ENCODE measurements around the gene GBGT1. TPM values are rescaled to one million over a fixed set of nuclear protein-coding genes. Genes with fewer than 3 reads are reported as not detected.
A peak's percentile ranks its signal among the peaks of the same experiment; 100 is the strongest.

Gene GBGT1
- total RNA-seq, 6 experiments from 2014 or later: 1.1 to 2.8 (median 1.7) TPM

DNA sequence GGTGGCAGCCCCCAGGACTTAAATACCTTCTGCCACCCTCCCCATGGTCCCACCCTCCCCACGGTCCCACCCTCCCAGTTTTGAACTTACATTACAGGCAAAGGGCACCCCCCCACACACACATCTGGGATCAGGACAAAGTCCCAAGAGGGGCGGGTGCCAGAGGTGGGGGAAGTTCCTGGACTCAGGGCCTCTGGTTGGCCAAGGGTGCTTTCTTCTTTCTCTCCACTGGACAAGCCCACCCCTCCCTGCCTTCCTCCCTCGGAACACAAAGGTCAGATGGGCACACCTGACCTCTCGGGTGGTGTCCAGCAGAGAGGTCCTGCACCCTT lies 23.6 kb downstream of the GBGT1 start:
- no peaks in the 10 kb centered on the region for H3K36me3 Mint-ChIP-seq (ENCODE audit: low read depth)
- peaks cover under 1% of the 10 kb centered on the region; the same call in 1 of the 2 replicates for H3K27me3 Mint-ChIP-seq (ENCODE audit: insufficient read depth)
- H3K9me3 Mint-ChIP-seq: no peaks in the 10 kb centered on the region
- TF ChIP-seq, protein P1, sequence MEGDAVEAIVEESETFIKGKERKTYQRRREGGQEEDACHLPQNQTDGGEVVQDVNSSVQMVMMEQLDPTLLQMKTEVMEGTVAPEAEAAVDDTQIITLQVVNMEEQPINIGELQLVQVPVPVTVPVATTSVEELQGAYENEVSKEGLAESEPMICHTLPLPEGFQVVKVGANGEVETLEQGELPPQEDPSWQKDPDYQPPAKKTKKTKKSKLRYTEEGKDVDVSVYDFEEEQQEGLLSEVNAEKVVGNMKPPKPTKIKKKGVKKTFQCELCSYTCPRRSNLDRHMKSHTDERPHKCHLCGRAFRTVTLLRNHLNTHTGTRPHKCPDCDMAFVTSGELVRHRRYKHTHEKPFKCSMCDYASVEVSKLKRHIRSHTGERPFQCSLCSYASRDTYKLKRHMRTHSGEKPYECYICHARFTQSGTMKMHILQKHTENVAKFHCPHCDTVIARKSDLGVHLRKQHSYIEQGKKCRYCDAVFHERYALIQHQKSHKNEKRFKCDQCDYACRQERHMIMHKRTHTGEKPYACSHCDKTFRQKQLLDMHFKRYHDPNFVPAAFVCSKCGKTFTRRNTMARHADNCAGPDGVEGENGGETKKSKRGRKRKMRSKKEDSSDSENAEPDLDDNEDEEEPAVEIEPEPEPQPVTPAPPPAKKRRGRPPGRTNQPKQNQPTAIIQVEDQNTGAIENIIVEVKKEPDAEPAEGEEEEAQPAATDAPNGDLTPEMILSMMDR (IDR thresholded peaks at IDR 0.05): no peak
- DNase-seq: no peak
- peaks cover 25% of the 10 kb centered on the region for H3K4me1 Mint-ChIP-seq (ENCODE audit: low read depth)
- H3K4me3 Mint-ChIP-seq: no peak overlapping the region
- no peak overlapping the region for H3K27ac Mint-ChIP-seq

- Mint-ChIP-seq H3K4me1 (ENCODE audit: low read depth) (peaks cover 25% of the 10 kb centered on the region), H3K36me3 (ENCODE audit: low read depth) (no peaks in the 10 kb centered on the region), H3K27me3 (ENCODE audit: insufficient read depth) (no peaks in the 10 kb centered on the region; the same call in 1 of the 2 replicates), H3K9me3 (no peaks in the 10 kb centered on the region), H3K27ac (no peak overlapping the region), H3K4me3 (no peak overlapping the region)
- no peak for DNase-seq
- TF ChIP-seq, protein P1 (IDR thresholded peaks at IDR 0.05): no peak
Measured at GRCh38 chr9:133139246-133140173, 24.2 kb downstream of the GBGT1 start.

- TF ChIP-seq, protein P1 (IDR thresholded peaks at IDR 0.05): no peak
- Mint-ChIP-seq H3K27me3 (ENCODE audit: insufficient read depth) (no peaks in the 10 kb centered on the region), H3K36me3 (ENCODE audit: low read depth) (no peaks in the 10 kb centered on the region)
Measured at GRCh38 chr9:133137451-133138231, 26.1 kb downstream of the GBGT1 start.

DNA sequence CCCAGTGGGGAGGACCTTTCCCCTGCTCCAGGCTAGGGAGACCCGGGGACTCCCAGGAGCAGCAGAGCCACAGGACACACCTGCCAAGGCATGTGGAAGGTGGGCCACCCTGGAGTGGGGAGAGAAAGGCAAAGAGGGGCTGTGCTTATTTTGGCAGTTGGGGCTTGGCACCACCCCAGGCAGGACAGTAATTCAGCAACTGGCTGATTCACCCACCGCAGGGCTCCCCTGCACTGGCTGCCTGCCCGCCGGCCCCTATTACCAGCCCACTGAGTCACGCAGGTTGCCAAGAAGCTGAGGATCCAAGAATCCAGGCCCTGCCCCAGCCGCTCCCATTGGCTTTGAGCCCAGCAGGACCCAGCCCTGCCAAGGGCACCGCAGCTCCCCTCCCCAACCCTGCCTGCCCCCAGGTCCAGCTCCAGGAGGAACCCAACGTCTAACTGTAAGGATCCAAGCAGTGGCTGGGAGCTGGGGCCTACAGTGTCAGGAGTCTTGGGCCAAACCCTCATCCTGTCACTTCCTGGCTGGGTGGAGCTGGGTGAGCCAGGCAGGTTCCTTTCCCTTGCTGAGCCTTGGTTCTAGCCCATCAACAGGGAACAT lies 28.5 kb downstream of the GBGT1 start:
- DNase-seq: peak; percentile 91
- TF ChIP-seq, protein P1 (IDR thresholded peaks at IDR 0.05): no peak
- H3K4me3 Mint-ChIP-seq: peak overlapping the region; percentile 71
- peak overlapping the region; percentile 100 for H3K27ac Mint-ChIP-seq
- no peaks in the 10 kb centered on the region for H3K27me3 Mint-ChIP-seq (ENCODE audit: insufficient read depth)
- H3K9me3 Mint-ChIP-seq: no peaks in the 10 kb centered on the region
- peaks cover 30% of the 10 kb centered on the region for H3K4me1 Mint-ChIP-seq (ENCODE audit: low read depth)
- no peaks in the 10 kb centered on the region for H3K36me3 Mint-ChIP-seq (ENCODE audit: low read depth)

More at GRCh38 chr9:133137451-133138231, 26.1 kb downstream of the GBGT1 start:
- no peak for DNase-seq
- Mint-ChIP-seq H3K4me1 (ENCODE audit: low read depth) (peaks cover 30% of the 10 kb centered on the region), H3K27ac (no peak overlapping the region), H3K9me3 (no peaks in the 10 kb centered on the region), H3K4me3 (no peak overlapping the region)

DNA sequence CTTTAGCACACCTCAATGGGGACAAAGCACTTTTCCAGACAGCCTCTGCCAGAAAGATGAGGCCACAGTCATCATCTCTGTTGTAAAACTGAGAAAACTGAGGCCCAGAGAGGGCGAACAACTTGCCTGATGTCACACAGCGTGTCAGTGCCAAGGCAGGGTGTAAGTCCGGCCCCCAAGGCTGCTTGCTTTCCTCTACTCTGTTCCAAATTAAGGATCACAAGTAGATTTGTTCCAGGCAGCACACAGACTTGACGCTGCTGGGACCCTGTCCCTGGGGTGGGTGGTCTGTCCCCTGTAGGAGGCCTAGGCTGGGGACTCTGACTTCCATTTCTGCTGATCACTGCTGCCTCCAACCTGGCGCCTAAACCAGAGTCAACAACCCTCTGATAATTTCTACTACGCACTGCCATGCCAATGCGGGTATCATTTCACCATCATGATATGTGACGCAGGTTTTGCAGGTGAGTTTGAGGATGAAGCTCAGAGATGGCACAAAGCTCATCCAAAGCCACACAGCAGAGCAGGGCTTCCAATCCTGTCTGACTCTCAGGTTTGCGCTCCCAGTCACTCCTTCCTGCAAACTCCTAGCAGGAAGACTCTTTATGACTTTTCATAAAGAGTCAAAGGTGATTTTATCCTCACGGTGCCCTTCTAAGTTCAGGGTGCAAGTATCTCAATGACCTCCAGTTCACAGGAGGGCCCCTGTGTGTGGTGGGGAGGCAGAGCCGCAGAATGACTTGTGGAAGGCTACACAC lies 29.1 kb downstream of the GBGT1 start:
- H3K27ac Mint-ChIP-seq: peak overlapping the region; percentile 100
- H3K36me3 Mint-ChIP-seq (ENCODE audit: low read depth): no peaks in the 10 kb centered on the region
- H3K4me1 Mint-ChIP-seq (ENCODE audit: low read depth): peaks cover 30% of the 10 kb centered on the region
- H3K4me3 Mint-ChIP-seq: peak overlapping the region; percentile 71
- no peaks in the 10 kb centered on the region for H3K9me3 Mint-ChIP-seq
- no peak for DNase-seq
- H3K27me3 Mint-ChIP-seq (ENCODE audit: insufficient read depth): no peaks in the 10 kb centered on the region
- TF ChIP-seq, protein P1 (IDR thresholded peaks at IDR 0.05): no peak

Data from HFFc6 (cell line).